Ovary (tissue), 3 donors: ENCODE results near the gene IL1RL1.

Experiments used
- CTCF ChIP-seq, 3 donors: fragments of 450-650 bp in 2 of 3; fragments of 200-600 bp in 1 of 3; IDR thresholded peaks; one replicate each; pipeline versions ENCODE4 v1.5.1 to v1.8.0; 2016 to 2022; ENCODE audit warnings: antibody characterized with exemption in 3 of 3, mild to moderate bottlenecking in 1 of 3
- POLR2A ChIP-seq: fragments of 450-650 bp; IDR thresholded peaks from one replicate; pipeline ENCODE4 v1.6.1; 2017; ENCODE audit warnings: antibody characterized with exemption, mild to moderate bottlenecking, moderate library complexity
- donor health status: DM: no; HTN: no; CAD: no.

DNA sequence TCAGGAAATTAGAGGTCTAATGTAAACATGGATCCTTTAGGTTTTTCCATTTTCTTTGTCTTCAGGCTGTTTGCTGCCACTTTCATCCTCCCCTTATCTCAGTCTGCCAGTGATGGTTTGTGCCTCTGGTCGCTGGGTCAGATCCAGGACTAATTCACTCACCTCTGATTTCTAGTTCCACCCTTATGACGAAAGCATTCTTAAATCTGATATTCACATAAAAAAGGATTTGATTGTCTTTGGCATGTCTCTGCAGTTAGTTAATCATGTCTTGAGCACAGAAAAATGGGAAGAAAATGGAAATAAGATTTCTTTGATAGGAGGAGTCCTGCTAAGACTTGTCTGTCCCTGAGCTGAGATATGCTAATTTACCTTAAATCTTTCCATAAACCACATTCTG lies 4.6 kb downstream of the IL1RL1 start:
- no peak for TF ChIP-seq CTCF (IDR thresholded peaks at IDR 0.05)
- TF ChIP-seq POLR2A: no peak
